ENCODE data around the gene CKMT2.

Gene CKMT2

GRCh38 chr5:81308836-81309235 is 75.7 kb downstream of the CKMT2 start:
- DNase-seq (ENCODE audit: low read depth): no peak

GRCh38 chr5:81310402-81311063 is 77.4 kb downstream of the CKMT2 start:
- no peak for DNase-seq (ENCODE audit: low read depth)

- no peak for DNase-seq (ENCODE audit: low read depth)
Measured at GRCh38 chr5:81313278-81313677, 80.2 kb downstream of the CKMT2 start.

- peak; percentile 51 for DNase-seq (ENCODE audit: low read depth)
Measured at GRCh38 chr5:81313686-81314085, 80.6 kb downstream of the CKMT2 start.

GRCh38 chr5:81314581-81314980 is 81.5 kb downstream of the CKMT2 start:
- no peak for DNase-seq (ENCODE audit: low read depth)

- peak; percentile 82 for DNase-seq (ENCODE audit: low read depth)
Measured at GRCh38 chr5:81315336-81315735, 82.2 kb downstream of the CKMT2 start.

- DNase-seq (ENCODE audit: low read depth): no peak
Measured at GRCh38 chr5:81315830-81316229, 82.7 kb downstream of the CKMT2 start.
